Stimulated activated memory B cell treated with anti-CD40 and anti-IgM and Interleukin-4, amounts not matched to agents 10 μg/mL and 1 μg/mL and 100 μg/mL, for 72 hours (primary cell): Measurements from ENCODE around the gene EDEM1.

ENCODE experiments used
- ATAC-seq: fragments of 150-1000 bp; cut with Tn5 transposase; 2 replicates; pipeline ENCODE4 v1.10.0; 2021
- H3K27ac Mint-ChIP-seq: one replicate; pipeline ENCODE4 v1.8.0; 2022; ENCODE audit warnings: mild to moderate bottlenecking, mixed read lengths
- H3K27me3 Mint-ChIP-seq: one replicate; pipeline ENCODE4 v1.8.0; 2022; ENCODE audit warnings: mixed read lengths
- H3K36me3 Mint-ChIP-seq: one replicate; pipeline ENCODE4 v1.8.0; 2022; ENCODE audit warnings: mixed read lengths
- H3K4me1 Mint-ChIP-seq: one replicate; pipeline ENCODE4 v1.8.0; 2022; ENCODE audit warnings: mixed read lengths
- H3K4me3 Mint-ChIP-seq: one replicate; pipeline ENCODE4 v1.8.0; 2022; ENCODE audit warnings: mild to moderate bottlenecking, moderate library complexity, mixed read lengths
- H3K9me3 Mint-ChIP-seq: one replicate; pipeline ENCODE4 v1.8.0; 2022; ENCODE audit warnings: mixed read lengths

Gene EDEM1

DNA sequence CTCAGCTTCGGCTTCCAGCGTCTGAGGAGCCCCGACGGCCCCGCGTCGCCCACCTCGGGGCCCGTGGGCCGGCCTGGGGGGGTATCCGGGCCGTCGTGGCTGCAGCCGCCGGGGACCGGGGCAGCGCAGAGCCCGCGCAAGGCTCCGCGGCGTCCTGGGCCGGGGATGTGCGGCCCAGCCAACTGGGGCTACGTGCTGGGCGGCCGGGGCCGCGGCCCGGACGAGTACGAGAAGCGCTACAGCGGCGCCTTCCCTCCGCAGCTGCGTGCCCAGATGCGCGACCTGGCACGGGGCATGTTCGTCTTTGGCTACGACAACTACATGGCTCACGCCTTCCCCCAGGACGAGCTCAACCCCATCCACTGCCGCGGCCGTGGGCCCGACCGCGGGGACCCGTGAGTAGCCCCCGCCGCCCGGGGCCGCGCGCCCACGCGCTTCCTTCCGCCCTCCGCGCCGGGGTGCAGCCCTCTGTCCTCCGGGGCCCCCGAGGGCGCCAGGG is 462 bp downstream of the EDEM1 start:
- Mint-ChIP-seq H3K36me3 (peaks cover 39% of the 10 kb centered on the region), H3K4me1 (peaks cover 53% of the 10 kb centered on the region), H3K4me3 (peak overlapping the region; percentile 100), H3K9me3 (no peaks in the 10 kb centered on the region), H3K27me3 (no peaks in the 10 kb centered on the region), H3K27ac (peak overlapping the region; percentile 99)
- ATAC-seq, result peak; percentile 63

DNA sequence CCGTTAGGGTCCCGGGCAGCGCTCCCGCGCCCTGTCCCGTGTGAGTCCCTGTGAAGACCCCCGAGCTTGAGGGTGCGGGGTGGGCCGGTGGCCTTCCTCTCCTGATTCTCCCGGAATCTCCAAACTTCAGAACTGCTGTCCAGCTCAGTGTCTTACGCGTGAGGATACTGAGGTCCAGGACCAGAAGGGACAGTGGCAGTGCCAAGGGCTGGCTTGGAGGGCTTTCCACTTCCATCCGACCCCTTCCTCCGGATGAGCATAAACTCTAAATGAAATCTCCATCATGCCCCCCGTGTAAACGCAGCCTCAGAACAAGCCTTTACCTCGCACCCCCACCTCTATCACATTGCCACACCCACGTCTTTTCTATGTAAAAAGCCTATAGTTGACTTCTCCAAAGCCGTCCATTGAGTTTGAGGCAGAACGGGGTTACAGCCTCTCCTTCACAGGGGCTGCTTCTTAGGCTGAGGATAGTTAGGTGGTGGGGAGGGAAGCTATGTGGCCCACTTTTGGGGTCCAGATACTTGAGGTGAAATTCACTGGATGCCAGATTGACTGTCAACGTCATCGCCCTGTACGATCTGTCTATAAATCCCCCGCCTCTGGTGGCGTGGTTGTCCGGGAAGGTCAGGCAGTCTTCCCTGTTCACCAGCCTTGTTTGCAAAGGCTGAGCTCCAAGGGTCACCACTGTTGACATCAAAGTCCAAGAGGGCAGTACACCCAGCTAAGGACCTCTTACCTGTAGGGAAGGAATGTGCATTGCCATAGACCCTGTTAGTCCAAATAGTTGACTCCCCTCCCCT is 1.1 kb downstream of the EDEM1 start:
- peaks cover 58% of the 10 kb centered on the region for H3K4me1 Mint-ChIP-seq
- H3K27me3 Mint-ChIP-seq, result no peaks in the 10 kb centered on the region
- peak overlapping the region; percentile 96 for H3K4me3 Mint-ChIP-seq
- peak overlapping the region; percentile 99 for H3K27ac Mint-ChIP-seq
- H3K36me3 Mint-ChIP-seq, result peaks cover 43% of the 10 kb centered on the region
- no peaks in the 10 kb centered on the region for H3K9me3 Mint-ChIP-seq
- peak; percentile 39 for ATAC-seq

DNA sequence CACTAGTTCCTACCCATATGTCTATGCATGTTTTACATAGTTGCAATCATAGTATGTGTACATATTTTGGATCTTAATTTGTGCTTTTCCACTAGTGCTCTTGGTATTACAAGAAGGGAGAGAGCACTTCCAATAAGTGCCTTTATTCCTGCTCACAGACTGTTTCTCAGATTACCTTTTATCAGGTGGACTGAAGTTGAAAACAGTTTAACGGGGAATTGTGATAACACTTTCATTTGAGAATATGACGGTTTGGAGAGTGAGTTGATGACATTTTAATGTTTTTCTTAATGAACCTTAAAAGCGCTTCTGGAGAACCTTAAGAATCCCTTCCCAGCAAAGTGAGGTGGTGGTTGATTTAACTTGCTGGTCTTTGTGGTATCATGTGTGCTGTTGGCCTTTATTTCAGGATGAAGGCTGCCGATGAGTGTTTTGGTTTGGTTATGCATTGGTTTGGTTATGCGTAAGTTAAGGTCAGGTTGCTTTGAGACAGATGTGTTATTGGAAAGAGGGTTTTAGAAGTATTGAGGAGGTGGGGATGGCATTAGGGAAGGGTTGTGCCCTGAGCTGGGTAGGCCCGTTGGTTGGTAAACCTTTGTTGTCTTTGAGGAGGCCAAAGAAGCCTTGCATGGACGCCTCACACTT is 2.8 kb downstream of the EDEM1 start:
- H3K4me1 Mint-ChIP-seq, result peaks cover 69% of the 10 kb centered on the region
- H3K4me3 Mint-ChIP-seq, result peak overlapping the region; percentile 96
- H3K36me3 Mint-ChIP-seq, result peaks cover 55% of the 10 kb centered on the region
- H3K27me3 Mint-ChIP-seq, result no peaks in the 10 kb centered on the region
- peak overlapping the region; percentile 99 for H3K27ac Mint-ChIP-seq
- no peaks in the 10 kb centered on the region for H3K9me3 Mint-ChIP-seq
- ATAC-seq, result no peak

- peak overlapping the region; percentile 92 for H3K27ac Mint-ChIP-seq
- ATAC-seq, result no peak
- H3K4me1 Mint-ChIP-seq, result peaks cover 69% of the 10 kb centered on the region
- no peaks in the 10 kb centered on the region for H3K27me3 Mint-ChIP-seq
- peak overlapping the region; percentile 70 for H3K4me3 Mint-ChIP-seq
- peaks cover 66% of the 10 kb centered on the region for H3K36me3 Mint-ChIP-seq
- H3K9me3 Mint-ChIP-seq, result no peaks in the 10 kb centered on the region
Measured at GRCh38 chr3:5191555-5192304, 4.2 kb downstream of the EDEM1 start.

DNA sequence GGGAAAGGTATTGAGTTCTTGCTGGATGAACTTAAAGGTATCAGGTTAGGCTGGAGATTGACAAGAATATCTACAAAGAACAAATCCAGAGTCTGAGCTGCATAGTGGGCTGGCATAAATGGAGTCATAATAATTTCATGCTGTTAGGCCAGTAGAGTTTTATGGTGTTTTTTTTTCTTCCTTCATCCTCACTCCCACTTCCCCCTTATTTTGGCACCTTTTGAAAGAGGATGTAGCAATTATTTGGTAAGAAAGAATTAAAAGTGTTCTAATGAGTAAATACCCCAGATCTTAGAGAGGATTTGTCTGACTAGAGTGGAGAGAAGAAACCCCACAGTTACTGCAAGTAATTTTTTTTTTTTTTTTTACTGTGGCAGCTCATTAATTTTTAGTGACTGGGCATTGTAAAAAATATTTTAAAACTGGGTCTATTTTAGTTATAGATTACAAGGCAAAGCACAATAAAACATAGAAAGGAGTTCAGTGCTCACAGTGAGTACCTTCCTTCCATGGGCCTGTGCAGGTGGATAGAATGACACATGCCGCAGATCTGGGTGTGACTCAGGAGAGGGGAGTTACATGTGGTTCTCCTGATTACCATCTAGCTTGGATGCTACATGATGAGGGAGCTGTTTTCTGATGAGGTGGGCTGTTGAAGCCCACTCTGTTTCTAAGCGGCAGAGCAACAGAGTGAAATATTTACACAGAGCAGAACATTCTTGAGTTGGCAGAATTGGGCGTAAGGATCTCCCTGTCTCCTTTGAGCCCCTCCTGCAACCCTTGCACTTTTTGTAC is 5.3 kb downstream of the EDEM1 start:
- ATAC-seq, result no peak
- H3K36me3 Mint-ChIP-seq, result peaks cover 77% of the 10 kb centered on the region
- no peaks in the 10 kb centered on the region for H3K27me3 Mint-ChIP-seq
- H3K4me3 Mint-ChIP-seq, result peak overlapping the region; percentile 70
- H3K9me3 Mint-ChIP-seq, result peaks cover 4% of the 10 kb centered on the region
- H3K4me1 Mint-ChIP-seq, result peaks cover 73% of the 10 kb centered on the region
- H3K27ac Mint-ChIP-seq, result peak overlapping the region; percentile 92

DNA sequence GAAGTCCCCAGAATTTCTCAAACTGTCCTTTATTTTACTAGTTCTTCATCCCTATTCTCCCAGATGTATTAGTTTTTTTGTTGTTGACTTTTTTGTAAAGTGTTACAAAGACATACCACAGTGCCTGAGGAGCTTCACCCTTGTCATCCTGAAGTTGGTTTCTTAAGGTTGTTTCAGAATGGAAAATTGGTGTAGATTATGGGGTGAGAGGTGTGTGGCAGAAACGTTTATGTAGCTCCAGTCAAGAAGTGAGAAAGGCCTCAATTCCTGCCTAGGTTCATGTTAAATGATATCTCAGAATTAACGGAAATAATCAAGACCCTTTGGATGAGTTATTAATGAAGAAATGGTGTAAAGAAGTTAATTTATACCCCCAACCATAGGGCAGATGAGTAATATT is 6.8 kb downstream of the EDEM1 start:
- no peaks in the 10 kb centered on the region for H3K27me3 Mint-ChIP-seq
- H3K27ac Mint-ChIP-seq, result peak overlapping the region; percentile 92
- peaks cover 81% of the 10 kb centered on the region for H3K36me3 Mint-ChIP-seq
- peak overlapping the region; percentile 37 for H3K4me3 Mint-ChIP-seq
- peaks cover 4% of the 10 kb centered on the region for H3K9me3 Mint-ChIP-seq
- peaks cover 89% of the 10 kb centered on the region for H3K4me1 Mint-ChIP-seq
- no peak for ATAC-seq

- Mint-ChIP-seq H3K4me3 (peak overlapping the region; percentile 42), H3K27me3 (no peaks in the 10 kb centered on the region), H3K4me1 (peaks cover 87% of the 10 kb centered on the region), H3K27ac (peak overlapping the region; percentile 92), H3K36me3 (peaks cover 77% of the 10 kb centered on the region), H3K9me3 (peaks cover 4% of the 10 kb centered on the region)
- no peak for ATAC-seq
Measured at GRCh38 chr3:5194801-5195509, 7.4 kb downstream of the EDEM1 start.

- no peaks in the 10 kb centered on the region for H3K27me3 Mint-ChIP-seq
- peak overlapping the region; percentile 42 for H3K4me3 Mint-ChIP-seq
- peaks cover 4% of the 10 kb centered on the region for H3K9me3 Mint-ChIP-seq
- ATAC-seq, result peak; percentile 5
- peaks cover 87% of the 10 kb centered on the region for H3K4me1 Mint-ChIP-seq
- H3K27ac Mint-ChIP-seq, result peak overlapping the region; percentile 92
- peaks cover 77% of the 10 kb centered on the region for H3K36me3 Mint-ChIP-seq
Measured at GRCh38 chr3:5195605-5196004, 8.1 kb downstream of the EDEM1 start.

GRCh38 chr3:5197022-5197421 is 9.5 kb downstream of the EDEM1 start:
- Mint-ChIP-seq H3K36me3 (peaks cover 85% of the 10 kb centered on the region), H3K4me1 (peaks cover 87% of the 10 kb centered on the region), H3K4me3 (peak overlapping the region; percentile 57)

GRCh38 chr3:5197470-5198312 is 10.2 kb downstream of the EDEM1 start:
- no peaks in the 10 kb centered on the region for H3K27me3 Mint-ChIP-seq
- peaks cover 87% of the 10 kb centered on the region for H3K4me1 Mint-ChIP-seq
- peak overlapping the region; percentile 57 for H3K4me3 Mint-ChIP-seq
- H3K36me3 Mint-ChIP-seq, result peaks cover 85% of the 10 kb centered on the region
- peak; percentile 85 for ATAC-seq
- H3K27ac Mint-ChIP-seq, result peak overlapping the region; percentile 92
- peaks cover 4% of the 10 kb centered on the region for H3K9me3 Mint-ChIP-seq

More at GRCh38 chr3:5197022-5197421, 9.5 kb downstream of the EDEM1 start:
- Mint-ChIP-seq H3K27ac (peak overlapping the region; percentile 92), H3K27me3 (no peaks in the 10 kb centered on the region), H3K9me3 (peaks cover 4% of the 10 kb centered on the region)
- ATAC-seq, result no peak

DNA sequence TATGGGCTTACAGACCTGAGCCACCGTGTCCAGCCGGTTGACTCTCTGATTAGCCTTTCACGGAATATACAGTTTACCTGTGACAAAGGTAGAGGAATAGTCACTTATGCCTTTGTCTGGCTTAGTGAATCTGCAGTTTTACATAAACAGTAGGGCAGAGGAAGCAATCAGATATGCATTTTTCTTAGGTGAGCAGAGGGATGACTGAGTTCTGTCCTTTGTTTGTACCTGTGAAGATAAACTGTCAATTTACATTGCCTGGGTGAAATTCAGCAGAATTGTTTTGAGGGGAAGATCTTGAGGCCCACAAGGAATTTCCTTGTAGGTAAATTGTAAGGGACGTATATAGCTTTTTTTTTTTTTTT is 10.8 kb downstream of the EDEM1 start:
- H3K27ac Mint-ChIP-seq, result peak overlapping the region; percentile 92
- H3K4me3 Mint-ChIP-seq, result peak overlapping the region; percentile 57
- H3K27me3 Mint-ChIP-seq, result no peaks in the 10 kb centered on the region
- H3K36me3 Mint-ChIP-seq, result peaks cover 86% of the 10 kb centered on the region
- no peak for ATAC-seq
- H3K4me1 Mint-ChIP-seq, result peaks cover 87% of the 10 kb centered on the region
- H3K9me3 Mint-ChIP-seq, result peaks cover 4% of the 10 kb centered on the region

DNA sequence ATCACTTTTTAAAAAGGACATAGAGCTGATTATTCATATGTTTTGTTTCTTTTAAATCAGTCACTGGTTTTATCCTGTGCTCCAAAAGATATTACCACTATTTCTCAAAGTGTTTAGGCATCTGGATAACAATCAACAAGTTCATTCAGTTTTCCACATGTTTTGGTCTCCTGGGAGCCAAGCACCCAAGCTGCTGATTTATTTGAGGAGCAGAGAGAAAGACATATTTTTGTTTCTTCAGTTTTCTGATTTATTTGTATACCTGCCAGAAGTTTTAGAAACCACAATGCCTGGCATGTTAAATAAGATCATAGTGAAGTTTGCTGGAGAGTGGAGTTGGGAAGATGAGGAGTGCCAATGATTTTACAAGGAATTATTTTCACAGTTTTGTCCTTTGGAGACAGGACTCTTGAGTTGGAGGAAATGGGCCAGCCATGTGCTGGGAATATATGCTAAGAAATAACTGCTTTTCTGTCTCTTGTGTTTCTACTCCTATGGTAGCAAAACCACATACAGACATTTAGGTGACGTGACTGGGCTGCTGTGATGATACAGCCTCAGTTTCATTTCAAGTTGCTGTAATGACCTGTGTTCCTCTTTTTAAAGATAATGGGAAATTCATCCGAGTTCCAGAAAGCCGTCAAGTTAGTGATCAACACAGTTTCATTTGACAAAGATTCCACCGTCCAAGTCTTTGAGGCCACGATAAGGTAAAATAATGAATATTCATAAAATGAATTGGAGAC is 11.7 kb downstream of the EDEM1 start:
- peaks cover 4% of the 10 kb centered on the region for H3K9me3 Mint-ChIP-seq
- H3K36me3 Mint-ChIP-seq, result peaks cover 82% of the 10 kb centered on the region
- peaks cover 83% of the 10 kb centered on the region for H3K4me1 Mint-ChIP-seq
- H3K4me3 Mint-ChIP-seq, result peak overlapping the region; percentile 60
- peak; percentile 73 for ATAC-seq
- no peaks in the 10 kb centered on the region for H3K27me3 Mint-ChIP-seq
- H3K27ac Mint-ChIP-seq, result peak overlapping the region; percentile 92

GRCh38 chr3:5201536-5201935 is 14.0 kb downstream of the EDEM1 start:
- no peaks in the 10 kb centered on the region for H3K27me3 Mint-ChIP-seq
- peak overlapping the region; percentile 63 for H3K27ac Mint-ChIP-seq
- peaks cover 4% of the 10 kb centered on the region for H3K9me3 Mint-ChIP-seq
- no peak overlapping the region for H3K4me3 Mint-ChIP-seq
- peaks cover 85% of the 10 kb centered on the region for H3K36me3 Mint-ChIP-seq
- no peak for ATAC-seq
- peaks cover 84% of the 10 kb centered on the region for H3K4me1 Mint-ChIP-seq
